CD4-positive, alpha-beta memory T cell (primary cell): Measurements from ENCODE around the gene ATAD2B. TPM values are rescaled to one million over a fixed set of nuclear protein-coding genes. Genes with fewer than 3 reads are reported as not detected.

Source experiments
- CTCF ChIA-PET: fragments of 350-600 bp; sonication (Branson Sonifier 250); formaldehyde crosslinking; loops from one replicate; lab custom pipeline; 2021; ENCODE audit warnings: inconsistent platforms; ENCODE audit not compliant: partially characterized antibody; lab: Charles Lee
- POLR2A ChIA-PET: fragments of 350-600 bp; sonication (Branson Sonifier 250); formaldehyde crosslinking; loops from one replicate; lab custom pipeline; 2021; ENCODE audit not compliant: partially characterized antibody; lab: Charles Lee
- DNase-seq, 5 donors: peaks; one replicate each; pipeline versions ENCODE4 v3.0.0 to v3.0.0-alpha.2; 2020 to 2022; ENCODE audit warnings: mixed read lengths in 1 of 5
- H3K27ac ChIP-seq: one replicate; pipeline ENCODE4 v1.7.0; 2013; ENCODE audit warnings: low read depth, low read length
- H3K27me3 ChIP-seq: 2 replicates; pipeline ENCODE4 v1.7.0; 2013; ENCODE audit warnings: mild to moderate bottlenecking, low read length, moderate library complexity; ENCODE audit not compliant: insufficient read depth
- H3K36me3 ChIP-seq: 2 replicates; pipeline ENCODE4 v1.7.0; 2013; ENCODE audit warnings: mild to moderate bottlenecking, low read length, moderate library complexity; ENCODE audit not compliant: insufficient read depth
- H3K4me1 ChIP-seq: 2 replicates; pipeline ENCODE4 v1.7.0; 2013; ENCODE audit warnings: mild to moderate bottlenecking, low read length, moderate library complexity; ENCODE audit not compliant: insufficient read depth
- H3K4me3 ChIP-seq, 2 donors: one replicate each; pipeline ENCODE4 v1.7.0; 2013; ENCODE audit warnings: low read length in 2 of 2, mild to moderate bottlenecking in 1 of 2
- H3K9me3 ChIP-seq, 2 donors: one replicate each; pipeline ENCODE4 v1.7.0; 2013; ENCODE audit warnings: low read length in 2 of 2, control low read depth in 1 of 2; ENCODE audit not compliant: control insufficient read depth in 1 of 2
- H3K27ac Mint-ChIP-seq, 7 donors: one replicate each; pipeline ENCODE4 v1.8.0; 2020 to 2021; ENCODE audit warnings: mixed read lengths in 7 of 7, mild to moderate bottlenecking in 6 of 7, inconsistent platforms in 3 of 7, moderate library complexity in 3 of 7
- H3K27me3 Mint-ChIP-seq, 2 donors: one replicate each; pipeline ENCODE4 v1.8.0; 2020 to 2021; ENCODE audit warnings: mixed read lengths in 2 of 2
- H3K36me3 Mint-ChIP-seq, 2 donors: one replicate each; pipeline ENCODE4 v1.8.0; 2020 to 2021; ENCODE audit warnings: mixed read lengths in 2 of 2, inconsistent platforms in 1 of 2, mild to moderate bottlenecking in 1 of 2
- H3K4me1 Mint-ChIP-seq, 4 donors: one replicate each; pipeline ENCODE4 v1.8.0; 2020 to 2021; ENCODE audit warnings: mixed read lengths in 4 of 4, mild to moderate bottlenecking in 1 of 4
- H3K4me3 Mint-ChIP-seq, 8 donors: one replicate each; pipeline ENCODE4 v1.8.0; 2020 to 2021; ENCODE audit warnings: mixed read lengths in 8 of 8, mild to moderate bottlenecking in 7 of 8, moderate library complexity in 6 of 8, inconsistent platforms in 3 of 8
- H3K9me3 Mint-ChIP-seq, 8 donors: one replicate each; pipeline ENCODE4 v1.8.0; 2020 to 2021; ENCODE audit warnings: mixed read lengths in 8 of 8, mild to moderate bottlenecking in 5 of 8, inconsistent platforms in 3 of 8, moderate library complexity in 1 of 8
- intact Hi-C: fragments of 100-400 bp; cut with micrococcal nuclease; formaldehyde crosslinking; loops from one replicate; pipeline ENCODE4 v1.15.1; 2023
- polyA plus RNA-seq, 2 donors: library from polyadenylated mRNA; unstranded; fragments of 300-500 nt; fragmentation: Illumina TruSeq; gene quantifications; one replicate each; pipeline ENCODE4 v1.2.3, GENCODE V29; 2021
- total RNA-seq, 2 experiments: library from RNA; stranded (reverse); gene quantifications; one replicate each; pipeline ENCODE4 v1.2.3, GENCODE V29; 2021

ATAD2B gene
- total and polyA plus RNA-seq, 4 experiments from 2014 or later = 3.8 to 44.4 (median 22.9) TPM

DNA sequence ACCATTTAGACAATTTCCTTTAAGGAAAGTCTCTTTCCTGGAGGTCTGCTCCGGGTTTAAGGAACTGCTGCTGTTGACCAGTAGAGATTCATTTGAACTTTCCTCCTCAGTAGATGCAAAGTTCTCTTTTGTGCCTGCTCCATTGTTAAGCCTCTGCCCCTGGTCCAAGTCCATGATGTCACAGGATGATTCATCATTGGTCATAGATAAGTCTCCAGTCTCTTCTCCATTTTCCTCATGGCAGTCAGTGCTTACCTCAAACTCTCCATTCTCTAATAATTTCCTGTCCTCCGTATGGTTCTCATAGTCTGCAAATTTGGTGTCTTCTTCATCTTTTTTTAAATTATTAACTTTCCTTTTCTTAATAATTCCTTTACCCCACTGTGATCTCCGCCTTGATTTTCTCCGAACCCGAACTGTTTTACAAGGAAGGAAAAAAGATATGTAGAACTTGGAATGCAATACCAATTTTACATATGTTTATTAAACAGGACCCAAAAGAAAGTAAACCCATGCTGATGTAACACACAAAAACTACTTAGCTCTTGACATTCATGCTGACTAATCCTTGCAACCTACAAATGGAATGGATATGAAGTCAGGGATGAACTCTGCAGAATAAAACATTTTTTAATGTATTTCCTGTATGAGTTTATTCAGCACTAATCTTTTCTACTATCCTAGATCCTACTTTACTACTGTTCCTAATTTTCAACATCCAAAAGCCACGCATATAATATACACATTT, 169.1 kb downstream of the ATAD2B start:
- Mint-ChIP-seq H3K27ac (peak overlapping the region in 3 of 7 donors; percentile 50 to 79 (median 53)), H3K4me1 (peaks cover 9 to 12% (median 11%) of the 10 kb centered on the region in 4 donors), H3K27me3 (no peaks in the 10 kb centered on the region), H3K4me3 (no peak overlapping the region), H3K36me3 (peaks cover 60 to 66% of the 10 kb centered on the region in 2 donors), H3K9me3 (no peaks in the 10 kb centered on the region)
- H3K36me3 ChIP-seq = peaks cover 16% of the 10 kb centered on the region
- ChIA-PET POLR2A (no interaction called here), CTCF (no interaction called here)
- no peaks in the 10 kb centered on the region for H3K27me3 ChIP-seq
- H3K4me1 ChIP-seq = peaks cover 12% of the 10 kb centered on the region
- no peak overlapping the region for H3K4me3 ChIP-seq
- intact Hi-C loops = no loop called here
- no peaks in the 10 kb centered on the region for H3K9me3 ChIP-seq
- no peak for DNase-seq
- no peak overlapping the region for H3K27ac ChIP-seq

DNA sequence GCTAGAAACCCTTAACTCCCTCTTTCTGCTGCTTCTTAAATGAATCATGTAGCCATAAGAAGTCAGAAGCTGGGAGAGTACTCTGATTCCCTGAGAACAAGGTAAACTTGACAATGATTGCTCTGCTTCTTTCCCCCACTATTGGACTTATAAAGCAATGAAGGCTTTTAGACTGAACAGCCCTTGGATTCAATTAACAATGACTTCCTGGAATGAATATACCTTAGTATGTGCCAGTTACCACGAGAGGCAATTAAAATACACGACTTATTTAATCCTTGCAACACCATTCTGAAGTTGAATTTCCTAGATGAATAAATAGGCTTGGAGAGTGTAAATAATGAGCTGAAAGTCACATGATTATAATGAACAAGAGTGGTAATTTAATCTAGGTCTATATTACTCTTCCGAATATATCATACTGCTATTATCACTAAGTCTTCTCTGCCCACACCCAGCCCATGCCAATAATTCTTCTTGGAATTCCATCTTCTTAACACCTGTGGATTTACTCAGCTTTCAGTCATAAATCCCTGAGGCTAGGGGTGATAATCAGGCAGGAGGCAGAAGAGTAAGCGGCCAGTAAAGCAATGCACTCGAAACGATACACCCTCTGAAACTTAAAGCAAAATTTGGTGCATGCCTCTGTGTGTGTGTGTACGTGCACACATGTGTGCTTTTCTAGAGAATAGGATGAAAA, 170.2 kb downstream of the ATAD2B start:
- Mint-ChIP-seq H3K36me3 (peaks cover 59 to 68% of the 10 kb centered on the region in 2 donors), H3K9me3 (no peaks in the 10 kb centered on the region), H3K27ac (no peak overlapping the region), H3K27me3 (no peaks in the 10 kb centered on the region), H3K4me3 (no peak overlapping the region), H3K4me1 (peaks cover 3 to 5% (median 4%) of the 10 kb centered on the region in 4 donors)
- ChIA-PET POLR2A (no interaction called here), CTCF (no interaction called here)
- Histone ChIP-seq H3K9me3 (no peaks in the 10 kb centered on the region), H3K36me3 (peaks cover 20% of the 10 kb centered on the region), H3K4me1 (peaks cover 7% of the 10 kb centered on the region), H3K27ac (no peak overlapping the region), H3K4me3 (no peak overlapping the region), H3K27me3 (no peaks in the 10 kb centered on the region)
- no peak for DNase-seq
- intact Hi-C loops = no loop called here

DNA sequence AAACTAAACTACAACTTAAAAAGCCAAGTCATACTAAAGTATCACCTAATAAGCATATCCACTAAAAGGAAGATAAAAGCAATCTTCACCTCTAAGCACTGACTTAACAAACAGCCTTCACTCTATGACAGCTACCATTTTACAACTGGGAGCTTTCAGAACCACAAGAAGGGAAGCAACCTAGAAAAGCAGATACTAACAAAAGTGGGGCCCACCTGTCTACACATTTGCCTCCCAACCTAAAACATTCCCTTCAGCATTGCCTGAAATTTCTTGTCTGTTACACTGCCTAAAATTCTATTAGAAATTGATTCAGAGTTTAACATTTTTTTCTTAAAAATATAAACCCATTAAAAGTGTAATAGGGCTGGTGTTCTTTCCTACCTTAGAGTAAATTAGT, 172.0 kb downstream of the ATAD2B start:
- H3K27me3 ChIP-seq = no peaks in the 10 kb centered on the region
- no peaks in the 10 kb centered on the region for H3K9me3 Mint-ChIP-seq
- H3K27ac Mint-ChIP-seq = peak overlapping the region in 1 of 7 donors; percentile 32
- peaks cover 28% of the 10 kb centered on the region for H3K36me3 ChIP-seq
- no peak overlapping the region for H3K27ac ChIP-seq
- no peaks in the 10 kb centered on the region for H3K27me3 Mint-ChIP-seq
- H3K4me3 ChIP-seq = no peak overlapping the region
- ChIA-PET CTCF (interaction anchor here (1.6 kb wide), 1 partner anchor 330 kb away, joined by 3 read pairs; the partner anchor contains the start of gene TP53I3), POLR2A (no interaction called here)
- no peaks in the 10 kb centered on the region for H3K9me3 ChIP-seq
- no peak for DNase-seq
- H3K36me3 Mint-ChIP-seq = peaks cover 68 to 72% of the 10 kb centered on the region in 2 donors
- no peaks in the 10 kb centered on the region for H3K4me1 Mint-ChIP-seq
- intact Hi-C loops = no loop called here
- H3K4me1 ChIP-seq = no peaks in the 10 kb centered on the region
- H3K4me3 Mint-ChIP-seq = no peak overlapping the region

DNA sequence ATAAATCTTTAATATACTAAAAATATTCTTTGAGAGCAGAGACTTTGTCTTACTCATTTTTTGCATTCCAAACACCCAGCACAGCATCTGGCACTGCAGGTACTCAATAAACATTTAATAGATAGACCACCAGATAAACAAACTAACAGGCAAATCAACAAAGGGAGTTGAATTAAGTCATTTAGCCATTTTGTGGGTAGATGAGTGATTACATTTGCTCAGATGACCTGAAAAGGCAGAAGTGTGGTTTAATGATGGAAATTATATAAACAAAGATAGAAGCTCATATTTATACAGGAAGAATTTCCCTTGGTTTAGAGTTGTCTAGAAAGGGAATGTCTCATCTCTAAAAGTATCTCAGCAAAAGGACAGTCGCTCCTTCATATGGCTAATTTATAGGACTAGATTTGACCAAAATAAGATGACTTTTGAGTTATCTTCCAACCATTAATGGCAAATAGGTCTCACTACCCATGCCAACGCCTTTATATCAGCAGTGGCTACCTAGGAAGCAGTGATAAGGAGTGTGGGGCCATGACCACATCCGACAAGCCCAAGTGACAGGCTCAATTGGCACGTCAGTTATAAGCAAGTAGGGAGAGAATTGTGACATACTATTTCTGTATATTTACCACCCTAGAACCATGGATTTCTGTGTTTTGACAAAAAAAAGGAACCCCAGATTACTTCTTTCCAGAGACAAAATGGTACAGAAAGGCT, 173.5 kb downstream of the ATAD2B start:
- no peak overlapping the region for H3K27ac Mint-ChIP-seq

DNA sequence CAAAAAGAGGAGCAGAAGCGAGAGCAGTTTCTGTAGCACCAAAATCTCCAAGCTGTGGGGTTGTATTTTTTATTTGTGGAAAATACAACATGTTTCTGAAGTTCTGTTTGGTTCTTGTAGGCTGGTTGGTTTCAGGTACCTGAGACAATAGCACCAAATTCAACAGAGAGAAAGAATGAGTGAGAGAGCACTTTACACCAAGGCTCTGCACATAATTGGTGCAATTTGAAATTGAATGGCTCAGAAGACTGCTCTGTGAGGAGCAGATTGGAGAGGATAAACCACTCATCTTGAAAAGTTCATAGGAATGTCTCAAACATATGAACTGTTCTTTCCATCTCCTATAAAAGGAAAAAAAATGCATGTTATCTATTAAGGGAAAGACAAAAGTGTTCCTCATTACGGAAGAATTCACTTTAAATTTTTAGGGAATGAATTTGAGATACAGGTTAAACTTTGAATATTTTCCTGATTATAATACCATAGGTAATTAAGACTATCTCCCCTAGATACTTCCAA, 175.1 kb downstream of the ATAD2B start:
- no peaks in the 10 kb centered on the region for H3K9me3 ChIP-seq
- peaks cover 54% of the 10 kb centered on the region in 2 donors for H3K36me3 Mint-ChIP-seq
- H3K4me3 ChIP-seq = no peak overlapping the region
- H3K4me3 Mint-ChIP-seq = no peak overlapping the region
- ChIA-PET POLR2A (no interaction called here), CTCF (no interaction called here)
- H3K27ac ChIP-seq = no peak overlapping the region
- peaks cover 0 to 1% (median 0%) of the 10 kb centered on the region in 4 donors for H3K4me1 Mint-ChIP-seq
- no peak for DNase-seq
- H3K36me3 ChIP-seq = peaks cover 15% of the 10 kb centered on the region
- H3K9me3 Mint-ChIP-seq = no peaks in the 10 kb centered on the region
- H3K27ac Mint-ChIP-seq = no peak overlapping the region
- no peaks in the 10 kb centered on the region for H3K27me3 ChIP-seq
- intact Hi-C loops = no loop called here
- no peaks in the 10 kb centered on the region for H3K4me1 ChIP-seq
- no peaks in the 10 kb centered on the region for H3K27me3 Mint-ChIP-seq

More for the DNA sequence above, 173.5 kb downstream of the ATAD2B start:
- intact Hi-C loops = no loop called here
- no peak for DNase-seq
- Histone ChIP-seq H3K27me3 (no peaks in the 10 kb centered on the region), H3K4me1 (no peaks in the 10 kb centered on the region), H3K27ac (no peak overlapping the region), H3K4me3 (no peak overlapping the region), H3K9me3 (no peaks in the 10 kb centered on the region), H3K36me3 (peaks cover 22% of the 10 kb centered on the region)
- no peak overlapping the region for H3K4me3 Mint-ChIP-seq
- peaks cover 68 to 70% of the 10 kb centered on the region in 2 donors for H3K36me3 Mint-ChIP-seq
- ChIA-PET CTCF (interaction anchor here (1.6 kb wide), 1 partner anchor 332 kb away, joined by 3 read pairs; the partner anchor contains the start of gene TP53I3), POLR2A (no interaction called here)
- H3K4me1 Mint-ChIP-seq = no peaks in the 10 kb centered on the region
- no peaks in the 10 kb centered on the region for H3K27me3 Mint-ChIP-seq
- no peaks in the 10 kb centered on the region for H3K9me3 Mint-ChIP-seq

DNA sequence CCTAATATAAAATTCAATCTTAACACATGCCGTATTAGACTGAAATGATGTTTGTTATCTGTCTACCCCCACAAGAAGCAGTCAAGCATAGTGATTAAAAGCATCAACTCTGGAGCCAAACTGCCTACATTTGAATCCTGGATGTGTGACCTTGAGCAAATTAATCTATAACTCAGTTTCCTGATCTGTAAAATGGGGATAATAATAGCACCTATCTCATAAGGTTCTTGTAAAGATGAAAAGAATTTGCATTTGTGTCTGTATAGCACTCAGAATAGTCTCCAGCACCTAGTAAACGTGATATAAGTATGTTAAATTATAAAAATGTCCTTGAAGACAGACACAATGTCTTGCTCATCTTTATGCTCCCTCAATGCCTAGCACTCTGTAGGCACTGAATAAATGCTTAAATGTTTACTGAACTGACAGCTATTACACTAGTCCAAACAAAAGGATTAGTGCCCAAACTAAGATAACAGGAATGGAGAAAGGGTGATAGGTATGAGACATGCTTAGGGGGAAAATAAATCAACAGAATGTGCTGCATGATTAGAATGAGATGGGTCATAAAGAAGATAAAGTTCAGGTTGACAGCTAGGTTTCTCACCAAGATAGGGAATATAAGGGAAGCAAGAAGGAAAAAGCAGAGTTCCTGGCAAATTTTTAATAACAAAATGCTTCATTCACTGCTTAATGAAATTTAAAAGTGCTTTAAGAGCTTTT, 180.6 kb downstream of the ATAD2B start:
- H3K4me1 Mint-ChIP-seq = peaks cover 0 to 13% (median 2%) of the 10 kb centered on the region in 4 donors
- Histone ChIP-seq H3K4me1 (no peaks in the 10 kb centered on the region), H3K9me3 (no peaks in the 10 kb centered on the region), H3K36me3 (peaks cover 6% of the 10 kb centered on the region), H3K27ac (no peak overlapping the region), H3K4me3 (no peak overlapping the region), H3K27me3 (no peaks in the 10 kb centered on the region)
- no peak for DNase-seq
- CTCF ChIA-PET = no interaction called here
- H3K27me3 Mint-ChIP-seq = no peaks in the 10 kb centered on the region
- peaks cover 22 to 31% of the 10 kb centered on the region in 2 donors for H3K36me3 Mint-ChIP-seq
- POLR2A ChIA-PET = no interaction called here
- H3K9me3 Mint-ChIP-seq = no peaks in the 10 kb centered on the region
- H3K4me3 Mint-ChIP-seq = no peak overlapping the region
- peak overlapping the region in 3 of 7 donors; percentile 0 to 71 (median 3) for H3K27ac Mint-ChIP-seq
- intact Hi-C loops = no loop called here
